Activated naive CD4-positive, alpha-beta T cell treated with anti-CD3 and anti-CD28 coated beads, Interleukin-2, amount 10 ng/mL, durations not matched to agents 7 days and 5 days (primary cell): ENCODE data around the gene PYGO2.
"Not testable (repeated sequence)": the region's sequence is repeated elsewhere in the genome, so short reads cannot be mapped to it uniquely, and the experiment has no call there.

Experiments used
- CTCF ChIA-PET: fragments of 350-600 bp; sonication (Branson Sonifier 250); formaldehyde crosslinking; loops from one replicate; lab custom pipeline; 2021; ENCODE audit warnings: antibody characterized with exemption; lab: Charles Lee
- DNase-seq: peaks from one replicate; pipeline ENCODE4 v3.0.0-alpha.2; 2020
- H3K27ac Mint-ChIP-seq: one replicate; pipeline ENCODE4 v1.8.0; 2021; ENCODE audit warnings: mild to moderate bottlenecking, moderate library complexity, mixed read lengths
- H3K27me3 Mint-ChIP-seq: one replicate; pipeline ENCODE4 v1.8.0; 2021; ENCODE audit warnings: mild to moderate bottlenecking, mixed read lengths
- H3K36me3 Mint-ChIP-seq: one replicate; pipeline ENCODE4 v1.8.0; 2021; ENCODE audit warnings: mixed read lengths
- H3K4me1 Mint-ChIP-seq: one replicate; pipeline ENCODE4 v1.8.0; 2021; ENCODE audit warnings: mixed read lengths
- H3K4me3 Mint-ChIP-seq: one replicate; pipeline ENCODE4 v1.8.0; 2021; ENCODE audit warnings: mild to moderate bottlenecking, moderate library complexity, mixed read lengths
- H3K9me3 Mint-ChIP-seq: one replicate; pipeline ENCODE4 v1.8.0; 2021; ENCODE audit warnings: mixed read lengths

Gene PYGO2

DNA sequence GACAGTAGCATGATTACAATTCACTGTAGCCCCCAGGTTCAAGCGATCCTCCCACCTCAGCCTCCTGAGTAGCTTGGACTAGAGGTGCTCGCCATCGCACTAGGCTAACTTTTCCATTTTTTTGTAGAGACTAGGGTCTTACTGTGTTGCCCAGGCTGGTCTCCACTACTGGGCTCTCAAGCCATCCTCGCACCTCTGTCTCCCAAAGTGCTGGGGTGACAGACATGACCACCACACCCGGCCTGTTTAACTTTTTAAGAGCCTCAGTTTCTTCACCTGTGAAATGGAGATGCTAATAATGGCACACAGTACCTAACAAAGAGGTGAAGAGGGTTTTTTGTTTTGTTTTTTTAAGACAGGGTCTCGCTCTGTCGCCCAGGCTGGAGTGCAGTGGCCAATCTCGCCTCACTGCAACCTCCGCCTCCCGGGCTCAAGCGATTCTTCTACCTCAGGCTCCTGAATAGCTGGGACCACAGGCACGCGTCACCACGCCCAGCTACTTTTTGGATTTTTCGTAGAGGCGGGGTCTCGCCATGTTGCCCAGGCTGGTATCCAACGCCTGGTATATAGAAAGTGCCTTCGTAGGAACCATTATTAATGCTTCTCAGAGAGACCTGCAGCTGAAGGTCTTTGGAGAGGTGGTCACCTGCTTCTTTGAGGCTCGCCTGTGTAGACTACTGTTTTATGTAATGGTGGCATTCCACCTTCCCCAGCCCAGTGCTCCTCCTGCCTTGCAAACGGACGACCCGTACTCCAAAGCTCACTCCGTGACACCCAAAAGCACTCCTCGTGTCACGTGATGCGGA lies 25.6 kb downstream of the PYGO2 start:
- H3K9me3 Mint-ChIP-seq, result no peaks in the 10 kb centered on the region
- peak overlapping the region; percentile 91 for H3K4me3 Mint-ChIP-seq
- H3K36me3 Mint-ChIP-seq, result peaks cover 4% of the 10 kb centered on the region
- CTCF ChIA-PET, result interaction anchor here (0.8 to 2.4 kb wide), 17 partner anchors 8 to 455 kb away, joined by 3 to 10 read pairs (median 4); no protein-coding TSS in a partner anchor
- H3K27ac Mint-ChIP-seq, result peak overlapping the region; percentile 97
- H3K4me1 Mint-ChIP-seq, result peaks cover 55% of the 10 kb centered on the region
- DNase-seq, result no peak
- H3K27me3 Mint-ChIP-seq, result no peaks in the 10 kb centered on the region

DNA sequence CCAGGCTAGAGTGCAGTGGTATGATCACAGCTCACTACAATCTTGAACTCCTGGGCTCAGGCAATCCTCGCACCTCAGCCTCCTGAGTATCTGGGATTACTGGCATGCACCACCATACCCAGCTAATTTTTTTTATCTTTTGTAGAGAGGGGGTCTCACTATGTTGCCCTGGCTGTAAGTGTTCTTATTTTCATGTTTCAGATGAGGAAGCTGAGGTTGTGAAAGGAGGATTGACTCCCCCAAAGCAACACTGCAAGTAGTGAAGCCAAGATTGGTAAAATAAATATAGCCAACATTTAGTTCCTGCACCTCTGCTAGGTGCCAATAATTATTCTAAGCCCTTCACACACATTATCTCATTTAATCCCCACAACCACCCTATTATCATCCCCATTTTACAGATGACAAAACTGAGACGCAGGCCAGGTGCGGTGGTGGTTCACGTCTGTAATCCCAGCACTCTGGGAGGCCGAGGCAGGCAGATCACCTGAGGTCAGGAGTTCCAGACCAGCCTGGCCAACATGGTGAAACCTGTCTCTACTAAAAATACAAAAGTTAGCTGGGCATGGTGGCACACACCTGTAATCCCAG lies 27.1 kb downstream of the PYGO2 start:
- no peak overlapping the region for H3K27ac Mint-ChIP-seq
- CTCF ChIA-PET, result interaction anchor here (1.0 kb wide), 1 partner anchor 9 kb away, joined by 3 read pairs; no protein-coding TSS in a partner anchor

DNA sequence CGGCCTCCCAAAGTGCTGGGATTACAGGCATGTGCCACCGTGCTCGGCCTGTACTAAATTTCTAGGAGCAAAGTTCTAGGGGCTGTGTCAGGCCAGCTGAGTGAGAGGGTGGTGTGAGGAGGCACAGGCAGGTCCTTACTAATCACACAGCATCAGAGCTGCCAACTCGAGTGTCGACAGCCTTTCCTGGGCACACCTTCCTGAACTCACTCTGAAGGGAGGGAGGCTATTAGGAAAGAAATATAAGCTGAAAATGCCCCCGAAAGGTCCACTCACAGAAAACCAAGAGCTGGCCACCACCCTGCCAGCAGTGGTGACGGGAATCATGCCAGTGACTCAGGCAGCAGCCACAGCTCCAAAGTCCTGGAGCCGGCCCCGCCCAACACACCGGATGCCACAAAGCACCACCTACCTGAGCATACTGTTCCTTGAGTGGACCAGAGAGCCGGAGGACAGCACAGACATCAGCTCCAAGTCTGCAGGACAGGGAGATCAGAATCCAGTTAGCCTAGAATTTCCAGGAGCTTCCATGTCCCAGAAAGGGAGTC lies 29.6 kb downstream of the PYGO2 start:
- Mint-ChIP-seq H3K4me3 (no peak overlapping the region), H3K27ac (no peak overlapping the region), H3K4me1 (peaks cover 28% of the 10 kb centered on the region), H3K27me3 (no peaks in the 10 kb centered on the region), H3K36me3 (peaks cover 23% of the 10 kb centered on the region), H3K9me3 (no peaks in the 10 kb centered on the region)
- DNase-seq, result no peak
- CTCF ChIA-PET, result no interaction called here

More for the DNA sequence above, 27.1 kb downstream of the PYGO2 start:
- Mint-ChIP-seq H3K27me3 (no peaks in the 10 kb centered on the region), H3K9me3 (no peaks in the 10 kb centered on the region), H3K4me3 (peak overlapping the region; percentile 27), H3K4me1 (peaks cover 43% of the 10 kb centered on the region), H3K36me3 (peaks cover 9% of the 10 kb centered on the region)
- DNase-seq, result no peak

DNA sequence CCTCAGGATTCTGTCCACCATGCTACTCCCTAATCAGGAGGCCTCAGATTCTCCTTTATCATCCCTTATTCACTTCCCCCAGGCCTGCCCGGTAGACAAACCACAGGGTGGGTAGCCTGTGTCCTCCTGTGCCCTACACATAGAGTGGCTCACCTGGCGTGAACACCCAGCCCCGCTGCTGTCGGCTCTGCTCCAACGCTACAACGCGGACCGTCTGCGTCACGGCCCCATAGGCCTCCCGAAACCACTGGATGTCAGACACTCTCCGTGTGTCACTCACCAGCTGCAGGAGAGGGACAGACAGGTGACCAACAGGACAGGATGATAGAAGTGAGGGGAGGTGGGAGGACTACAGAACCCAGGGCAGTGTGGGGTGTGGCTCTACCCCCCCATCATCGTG lies 35.4 kb downstream of the PYGO2 start:
- peaks cover 51% of the 10 kb centered on the region for H3K36me3 Mint-ChIP-seq
- H3K9me3 Mint-ChIP-seq, result no peaks in the 10 kb centered on the region
- CTCF ChIA-PET, result interaction anchor here (1.0 kb wide), 1 partner anchor 18 kb away, joined by 4 read pairs; no protein-coding TSS in a partner anchor
- no peak for DNase-seq
- H3K27me3 Mint-ChIP-seq, result no peaks in the 10 kb centered on the region
- H3K4me3 Mint-ChIP-seq, result no peak overlapping the region
- peak overlapping the region; percentile 52 for H3K27ac Mint-ChIP-seq
- H3K4me1 Mint-ChIP-seq, result peaks cover 21% of the 10 kb centered on the region

DNA sequence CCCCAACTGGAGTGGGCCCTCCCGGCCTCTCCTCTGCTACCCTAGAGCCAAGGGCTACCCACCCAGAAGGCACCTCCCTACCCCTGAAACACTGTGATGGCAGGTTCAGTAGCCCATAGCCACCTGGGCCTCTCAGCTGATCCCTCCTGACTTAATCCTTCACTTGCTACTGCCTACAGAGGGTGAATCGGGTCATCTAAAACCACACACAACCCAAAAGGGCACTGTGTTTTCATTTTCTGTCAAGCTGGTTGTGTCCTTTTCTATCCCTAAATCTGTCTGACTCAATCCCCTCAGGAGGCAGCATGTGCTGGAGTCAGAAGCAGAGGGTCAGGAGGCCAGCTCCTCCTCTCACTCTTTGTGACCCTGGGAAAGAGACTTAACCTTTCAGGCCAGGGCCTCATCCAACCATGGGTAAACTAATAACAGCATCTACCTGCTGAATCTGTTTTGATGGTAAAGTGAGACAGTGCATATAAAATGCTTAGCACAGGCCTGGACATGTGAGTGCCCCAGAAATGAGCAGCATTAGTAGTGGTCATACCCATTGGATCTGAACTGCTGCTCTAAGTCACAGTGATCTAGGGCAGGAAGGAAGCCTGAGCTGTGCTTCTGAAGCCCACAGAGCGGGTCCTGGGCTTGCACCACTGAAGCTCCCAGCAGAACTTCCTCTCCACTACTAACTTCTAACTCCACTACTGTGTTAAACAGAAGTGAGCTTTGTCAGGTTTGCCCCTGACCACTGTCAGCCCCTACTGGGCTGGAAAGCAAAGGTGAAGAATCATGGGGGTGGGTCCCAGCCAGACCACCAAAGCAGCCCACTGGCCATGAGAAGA lies 36.0 kb downstream of the PYGO2 start:
- Mint-ChIP-seq H3K27me3 (no peaks in the 10 kb centered on the region), H3K9me3 (no peaks in the 10 kb centered on the region), H3K36me3 (peaks cover 51% of the 10 kb centered on the region), H3K4me1 (peaks cover 21% of the 10 kb centered on the region), H3K4me3 (no peak overlapping the region), H3K27ac (peak overlapping the region; percentile 52)
- CTCF ChIA-PET, result interaction anchor here (0.9 to 1.0 kb wide), 2 partner anchors 18 to 160 kb away, joined by 3 to 4 read pairs; no protein-coding TSS in a partner anchor
- no peak for DNase-seq

DNA sequence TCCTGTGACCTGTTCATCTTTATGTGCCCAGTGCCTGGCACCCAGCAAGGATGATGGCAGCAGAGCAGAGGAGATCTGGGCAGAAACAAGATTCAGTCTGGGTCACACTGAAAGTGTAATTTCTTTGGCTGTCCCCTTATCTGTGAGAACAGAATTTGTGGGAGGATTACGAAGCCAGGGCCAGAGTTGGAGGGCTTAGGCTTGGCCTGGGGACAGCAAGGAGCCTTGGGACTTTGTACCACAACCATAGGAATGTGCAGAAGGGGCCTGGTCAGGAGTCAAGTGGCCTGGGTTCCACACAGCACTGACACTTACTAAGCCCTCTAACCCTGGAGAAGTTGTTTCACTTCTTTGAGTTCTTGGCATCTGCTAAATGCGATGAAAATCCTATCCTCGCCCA lies 37.9 kb downstream of the PYGO2 start:
- no peaks in the 10 kb centered on the region for H3K9me3 Mint-ChIP-seq
- H3K27me3 Mint-ChIP-seq, result no peaks in the 10 kb centered on the region
- peaks cover 41% of the 10 kb centered on the region for H3K36me3 Mint-ChIP-seq
- no peak overlapping the region for H3K27ac Mint-ChIP-seq
- no peak overlapping the region for H3K4me3 Mint-ChIP-seq
- no peak for DNase-seq
- peaks cover 21% of the 10 kb centered on the region for H3K4me1 Mint-ChIP-seq
- CTCF ChIA-PET, result no interaction called here

DNA sequence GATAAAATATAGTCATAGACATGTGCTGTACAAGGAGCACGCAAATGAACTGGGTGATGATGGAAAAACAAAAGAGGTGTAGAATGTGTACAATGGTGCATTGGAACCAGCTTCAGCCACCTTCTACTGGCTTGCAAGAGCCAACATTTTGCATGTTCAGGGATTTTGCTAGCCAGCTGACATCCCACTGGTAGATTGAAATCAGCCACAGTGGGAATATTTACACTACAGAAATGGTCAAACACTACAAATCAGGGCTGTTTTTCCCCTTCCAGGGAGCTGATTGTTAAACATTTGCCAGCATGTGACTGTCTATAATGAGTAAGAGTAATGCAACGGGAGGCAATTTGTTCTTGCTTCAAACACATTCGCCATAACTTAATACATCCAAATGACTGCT lies 48.3 kb downstream of the PYGO2 start:
- Mint-ChIP-seq H3K36me3 (peaks cover 14% of the 10 kb centered on the region), H3K27ac (no peak overlapping the region), H3K4me1 (no peaks in the 10 kb centered on the region), H3K27me3 (peaks cover 5% of the 10 kb centered on the region), H3K9me3 (peaks cover 5% of the 10 kb centered on the region), H3K4me3 (no peak overlapping the region)
- no peak for DNase-seq
- CTCF ChIA-PET, result interaction anchor here (1.3 kb wide), 1 partner anchor 20 kb away, joined by 3 read pairs; no protein-coding TSS in a partner anchor

DNA sequence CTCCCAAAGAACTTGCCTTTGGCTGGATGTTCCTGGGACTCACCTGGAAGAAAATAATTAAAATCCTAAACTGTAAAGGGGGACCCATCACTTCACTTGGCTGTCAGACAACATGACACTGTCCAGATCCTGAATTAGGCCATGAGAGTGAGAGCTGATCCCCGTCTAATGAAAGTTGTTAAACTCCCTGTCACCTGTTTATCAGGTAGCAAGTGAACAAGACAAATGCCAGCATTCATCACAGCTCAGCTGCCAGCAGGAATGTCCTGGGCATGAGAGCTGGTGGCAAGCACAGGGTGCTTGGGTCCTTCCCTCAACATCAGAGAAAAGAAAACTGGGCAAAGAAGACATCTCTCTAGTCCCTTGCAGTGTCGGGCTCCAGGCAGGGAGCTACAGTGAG lies 48.8 kb downstream of the PYGO2 start:
- Mint-ChIP-seq H3K4me1 (no peaks in the 10 kb centered on the region), H3K27me3 (peaks cover 5% of the 10 kb centered on the region), H3K27ac (no peak overlapping the region), H3K36me3 (peaks cover 14% of the 10 kb centered on the region), H3K4me3 (no peak overlapping the region), H3K9me3 (peaks cover 5% of the 10 kb centered on the region)
- CTCF ChIA-PET, result interaction anchor here (0.9 to 1.3 kb wide), 2 partner anchors 10 to 20 kb away, joined by 3 to 4 read pairs; no protein-coding TSS in a partner anchor
- no peak for DNase-seq

DNA sequence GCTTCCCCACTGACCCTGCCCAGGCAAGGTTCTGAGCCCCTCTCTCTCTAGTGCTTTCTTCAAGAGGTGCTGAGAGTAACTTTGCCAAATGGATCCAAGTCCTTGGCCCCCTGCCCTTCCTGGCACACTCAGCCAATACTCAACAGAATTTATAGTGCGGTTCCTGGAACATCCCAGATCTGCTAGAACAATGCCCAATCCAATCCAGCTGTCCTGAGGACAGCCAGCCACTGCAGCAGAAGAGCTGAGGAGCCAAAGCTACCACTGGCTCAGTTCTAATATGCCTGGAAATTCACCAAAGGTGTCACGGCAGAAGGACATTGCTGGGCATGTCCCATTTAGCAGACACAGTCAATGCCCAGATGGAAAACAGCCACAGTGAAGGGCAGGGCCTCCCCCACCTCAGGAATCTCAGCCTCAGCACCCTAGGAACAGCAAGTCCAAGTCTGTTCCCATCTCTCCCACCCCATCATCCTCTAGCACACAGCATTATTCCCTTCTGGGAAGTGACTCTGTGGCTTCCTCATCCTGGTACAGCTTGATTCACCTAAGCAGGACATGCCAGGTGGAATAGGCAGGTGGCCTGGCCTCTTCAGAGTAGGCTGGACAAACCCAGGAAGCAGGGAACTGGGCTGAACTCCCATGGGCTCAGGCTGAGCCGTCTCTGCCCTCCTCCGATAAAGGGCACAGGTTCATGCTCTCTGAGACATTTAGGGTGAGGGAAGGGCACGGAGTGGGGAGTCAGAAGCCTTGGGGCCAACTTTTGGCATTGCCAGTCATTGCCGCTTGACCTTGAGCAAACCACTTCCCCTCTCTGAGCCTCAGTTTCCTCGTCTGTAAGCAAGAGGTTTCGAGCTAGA lies 49.7 kb downstream of the PYGO2 start:
- DNase-seq, result no peak
- Mint-ChIP-seq H3K4me3 (no peak overlapping the region), H3K4me1 (no peaks in the 10 kb centered on the region), H3K27ac (no peak overlapping the region), H3K9me3 (peaks cover 5% of the 10 kb centered on the region), H3K36me3 (peaks cover 13% of the 10 kb centered on the region), H3K27me3 (peaks cover 5% of the 10 kb centered on the region)
- CTCF ChIA-PET, result interaction anchor here (0.9 kb wide), 1 partner anchor 10 kb away, joined by 4 read pairs; no protein-coding TSS in a partner anchor

DNA sequence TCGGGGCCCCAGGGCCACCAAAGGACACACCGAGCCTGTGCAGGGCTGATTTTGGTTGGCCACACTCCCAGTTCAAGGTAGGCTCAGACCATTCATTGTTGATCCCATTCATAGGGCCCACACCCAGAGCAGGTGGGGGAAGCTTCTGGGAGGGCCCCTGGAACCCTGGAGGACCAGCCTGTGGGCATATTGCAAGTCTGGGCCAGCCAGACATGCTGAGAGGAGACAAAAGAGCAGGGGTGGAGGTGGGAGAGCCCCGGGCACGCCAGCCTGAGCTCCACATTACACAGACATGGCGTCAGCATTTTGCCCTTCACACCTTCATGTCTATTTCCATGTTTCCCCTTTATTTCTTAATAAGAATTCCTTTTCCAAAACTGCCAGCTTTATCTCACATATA lies 50.7 kb downstream of the PYGO2 start:
- no peak overlapping the region for H3K27ac Mint-ChIP-seq
- CTCF ChIA-PET, result interaction anchor here (1.1 kb wide), 1 partner anchor 26 kb away, joined by 3 read pairs; the partner anchor contains the start of gene PMVK
- H3K4me1 Mint-ChIP-seq, result no peaks in the 10 kb centered on the region
- no peaks in the 10 kb centered on the region for H3K9me3 Mint-ChIP-seq
- H3K4me3 Mint-ChIP-seq, result no peak overlapping the region
- DNase-seq, result no peak
- peaks cover 5% of the 10 kb centered on the region for H3K27me3 Mint-ChIP-seq
- peaks cover 3% of the 10 kb centered on the region for H3K36me3 Mint-ChIP-seq

DNA sequence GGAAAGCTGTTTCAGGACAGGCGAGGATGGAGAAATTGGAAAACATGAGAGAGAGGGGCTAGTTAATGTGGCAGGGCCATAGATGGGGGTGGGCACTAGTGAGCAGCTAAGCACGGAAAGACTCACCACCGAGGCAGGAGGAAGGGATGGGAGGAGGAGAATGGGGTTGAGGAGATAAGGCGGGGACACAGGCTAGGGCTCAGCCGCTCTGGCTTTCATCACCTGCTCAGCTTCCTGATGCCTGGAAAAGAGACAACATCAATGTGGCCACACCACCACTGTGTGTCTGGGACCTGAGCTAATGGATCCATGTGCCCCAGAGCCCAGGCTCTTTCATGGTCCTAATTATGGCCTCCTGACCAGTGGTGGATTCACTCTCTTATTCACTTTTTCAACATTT lies 52.6 kb downstream of the PYGO2 start:
- Mint-ChIP-seq H3K27ac (no peak overlapping the region), H3K36me3 (no peaks in the 10 kb centered on the region), H3K27me3 (peaks cover 5% of the 10 kb centered on the region), H3K4me3 (no peak overlapping the region), H3K9me3 (no peaks in the 10 kb centered on the region), H3K4me1 (no peaks in the 10 kb centered on the region)
- no peak for DNase-seq
- CTCF ChIA-PET, result interaction anchor here (1.5 kb wide), 1 partner anchor 18 kb away, joined by 3 read pairs; no protein-coding TSS in a partner anchor

DNA sequence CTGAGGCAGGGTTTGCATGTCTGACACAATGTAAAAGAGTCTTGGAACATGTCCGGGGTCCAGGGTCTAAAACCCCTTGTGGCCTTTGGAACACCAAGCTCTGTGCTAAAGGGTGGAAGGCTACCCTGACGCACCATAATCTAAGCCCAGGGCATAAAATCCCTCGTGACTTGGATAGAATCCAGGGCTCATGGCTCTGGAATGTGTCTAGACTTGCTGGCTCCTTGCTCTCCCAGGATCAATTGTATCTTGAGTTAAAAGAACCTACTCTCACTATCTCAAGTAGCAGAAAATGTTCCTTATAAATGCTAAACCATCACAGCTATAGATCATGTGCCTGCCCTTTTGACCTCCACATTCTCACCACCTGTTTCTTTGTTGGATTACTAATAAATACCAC lies 53.5 kb downstream of the PYGO2 start:
- DNase-seq, H3K4me3 Mint-ChIP-seq, H3K9me3 Mint-ChIP-seq, H3K4me1 Mint-ChIP-seq, H3K27me3 Mint-ChIP-seq, H3K27ac Mint-ChIP-seq, H3K36me3 Mint-ChIP-seq: not testable (repeated sequence)
- CTCF ChIA-PET, result interaction anchor here (1.5 kb wide), 1 partner anchor 17 kb away, joined by 3 read pairs; no protein-coding TSS in a partner anchor
